Lung microvascular endothelial cell (primary cell): ENCODE measurements around the gene HSBP1. TPM values are rescaled to one million over a fixed set of nuclear protein-coding genes. Genes with fewer than 3 reads are reported as not detected.

Source experiments
- DNase-seq, 2 donors: peaks; one replicate each; pipeline versions ENCODE4 v3.0.0 to v3.0.0-alpha.2; 2010; ENCODE audit warnings: low read depth in 2 of 2
- total RNA-seq: library from RNA; depleted of rRNA; stranded (reverse); fragments of >200 nt; gene quantifications from 2 replicates; pipeline ENCODE4 v1.2.1, GENCODE V29; 2014

HSBP1 gene
- total RNA-seq, 1 donor from 2014 or later: 126 TPM

DNA sequence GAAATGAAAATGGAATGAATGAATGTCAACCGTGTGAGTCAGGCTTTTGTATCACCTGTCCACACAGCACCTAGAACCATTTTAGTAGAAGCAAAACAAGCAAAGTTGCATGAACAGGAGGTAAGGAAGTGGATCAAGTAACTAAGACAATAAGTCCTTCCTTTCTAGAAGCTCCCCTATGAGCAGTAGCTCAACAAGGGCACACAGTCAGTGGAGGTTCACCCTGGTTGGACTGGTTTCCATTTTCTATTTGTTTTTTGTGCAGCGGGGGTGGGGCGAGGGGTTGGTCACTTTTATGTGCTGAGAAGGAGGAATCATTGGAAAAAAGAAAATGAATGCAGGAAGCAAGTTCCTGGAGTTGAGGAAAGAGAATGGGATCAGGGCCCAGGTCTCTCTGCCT is 4.0 kb upstream of the HSBP1 start:
- DNase-seq: peak in 1 of 2 donors; percentile 7

DNA sequence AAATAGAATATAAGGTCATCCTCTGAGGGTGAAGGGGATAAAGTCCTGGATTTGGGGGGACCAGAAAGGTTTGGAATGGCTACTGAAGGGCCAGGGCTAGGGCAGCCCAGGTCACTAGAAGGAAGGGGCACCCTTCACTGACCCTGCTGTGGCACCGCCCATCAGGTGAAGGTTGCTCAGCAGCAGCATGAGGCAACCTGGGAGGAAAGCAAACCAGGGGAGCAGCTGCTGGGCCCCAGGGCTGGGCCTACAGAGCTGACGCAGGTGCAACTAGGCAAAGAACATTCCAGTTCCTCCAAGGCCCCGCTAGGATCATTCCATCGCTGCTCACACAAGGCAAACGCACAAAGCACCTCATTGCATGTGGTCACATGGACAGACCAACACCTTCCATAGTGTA is 3.4 kb upstream of the HSBP1 start:
- DNase-seq: no peak

DNA sequence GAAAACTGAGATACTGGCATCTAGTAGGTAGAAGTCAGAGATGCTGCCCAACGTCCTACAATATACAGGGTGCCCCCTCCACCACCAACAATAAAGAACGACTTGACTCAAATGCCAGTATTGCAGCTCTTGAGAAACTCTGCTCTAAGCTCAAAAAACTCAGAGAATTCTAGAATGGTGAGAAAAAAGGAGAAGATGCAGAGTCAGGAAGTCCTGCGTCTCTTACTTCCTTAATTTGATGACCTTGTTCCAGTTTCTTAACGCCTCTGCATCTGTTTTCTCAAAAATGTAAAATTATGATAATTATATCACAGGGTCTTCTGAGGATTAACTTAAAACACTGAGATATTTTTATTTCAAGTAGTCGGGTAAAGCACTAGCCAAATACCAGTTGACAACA is 1.7 kb upstream of the HSBP1 start:
- DNase-seq: no peak

DNA sequence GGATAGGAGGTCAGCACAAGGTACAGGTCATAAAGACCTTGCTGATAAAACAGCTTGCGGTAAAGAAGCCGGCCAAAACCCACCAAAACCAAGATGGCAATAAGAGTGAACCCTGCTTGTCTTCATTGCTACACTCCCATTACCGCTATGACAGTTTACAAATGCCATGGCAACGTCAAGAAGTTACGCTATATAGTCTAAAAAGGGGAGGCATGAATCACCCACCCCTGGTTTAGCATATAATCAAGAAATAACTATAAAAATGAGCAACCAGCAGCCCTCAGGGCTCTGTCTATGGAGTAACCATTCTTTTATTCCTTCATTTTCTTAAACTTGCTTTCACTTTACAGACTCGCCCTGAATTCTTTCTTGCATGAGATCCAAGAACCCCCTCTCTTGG is 1.0 kb upstream of the HSBP1 start:
- DNase-seq: no peak

DNA sequence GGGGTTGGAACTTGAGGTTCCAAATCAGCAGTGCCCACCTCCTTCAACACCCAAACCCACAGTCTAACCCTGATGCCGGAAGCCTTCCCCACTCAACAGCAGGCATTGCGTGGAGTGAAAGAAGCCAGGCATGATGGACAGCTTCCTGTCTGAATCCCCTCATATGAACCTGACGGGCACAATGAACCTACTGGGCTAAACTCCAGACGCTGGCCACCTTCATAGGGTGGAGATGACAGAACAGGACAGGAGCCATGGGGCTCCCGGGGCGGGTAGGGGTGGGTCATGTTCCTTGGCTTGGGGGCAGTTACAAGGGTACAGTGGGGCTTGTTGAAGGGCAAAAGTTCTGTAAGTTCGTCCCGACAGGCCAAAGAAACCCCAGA is 460 bp upstream of the HSBP1 start:
- DNase-seq: no peak

DNA sequence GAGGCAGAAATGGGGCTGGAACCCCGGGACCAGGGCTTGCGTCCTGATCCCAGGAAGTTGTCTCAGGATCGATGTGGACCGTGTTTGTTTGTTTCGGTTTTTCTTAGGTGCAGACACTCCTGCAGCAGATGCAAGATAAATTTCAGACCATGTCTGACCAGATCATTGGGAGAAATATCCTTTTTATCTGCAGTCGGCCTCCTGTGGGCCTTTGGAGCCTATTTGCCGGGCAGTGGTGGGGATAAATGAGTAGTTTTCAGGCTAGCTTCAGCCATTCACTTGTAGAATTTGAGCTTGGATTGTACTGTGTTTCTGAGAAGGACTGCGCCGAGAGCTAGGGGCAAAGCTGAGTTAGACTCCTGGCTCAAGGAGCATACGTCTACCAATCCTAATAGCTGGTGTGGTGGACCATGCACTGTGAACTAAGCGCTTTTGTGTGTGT is 816 bp downstream of the HSBP1 start:
- DNase-seq: no peak

DNA sequence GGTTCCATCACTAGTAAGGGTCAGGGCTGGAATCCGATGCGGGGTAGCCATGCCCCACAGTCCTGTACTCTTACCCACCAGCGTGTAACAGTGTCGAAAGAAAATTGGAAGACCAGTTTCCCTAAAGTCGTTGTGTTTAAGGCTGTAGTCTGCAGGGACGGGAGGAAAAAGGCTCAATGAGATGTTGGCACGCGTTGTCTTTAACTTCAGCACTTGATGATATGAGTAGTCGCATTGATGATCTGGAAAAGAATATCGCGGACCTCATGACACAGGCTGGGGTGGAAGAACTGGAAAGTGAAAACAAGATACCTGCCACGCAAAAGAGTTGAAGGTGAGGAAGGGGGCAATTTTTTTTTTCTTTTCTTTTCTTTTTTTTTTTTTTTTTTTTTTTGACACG is 1.3 kb downstream of the HSBP1 start:
- DNase-seq: no peak

DNA sequence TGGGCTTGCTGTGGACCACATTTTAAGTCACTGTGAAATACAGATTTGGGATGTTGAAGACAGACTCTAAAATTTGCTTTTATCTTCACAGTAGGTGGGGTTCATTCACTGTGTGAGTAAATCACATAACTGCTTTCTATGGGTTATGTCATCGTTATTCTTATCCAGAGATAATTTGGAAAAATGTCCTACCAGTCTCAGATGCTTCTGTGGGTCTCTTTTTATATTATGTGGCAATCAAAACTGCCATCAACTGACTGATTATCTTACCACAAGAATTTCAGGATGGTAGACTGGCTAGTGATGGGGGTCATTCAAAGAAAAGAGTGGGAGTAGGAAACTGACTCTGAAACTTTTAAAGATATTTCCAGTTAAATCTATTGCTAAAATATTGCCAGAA is 3.1 kb downstream of the HSBP1 start:
- no peak for DNase-seq

DNA sequence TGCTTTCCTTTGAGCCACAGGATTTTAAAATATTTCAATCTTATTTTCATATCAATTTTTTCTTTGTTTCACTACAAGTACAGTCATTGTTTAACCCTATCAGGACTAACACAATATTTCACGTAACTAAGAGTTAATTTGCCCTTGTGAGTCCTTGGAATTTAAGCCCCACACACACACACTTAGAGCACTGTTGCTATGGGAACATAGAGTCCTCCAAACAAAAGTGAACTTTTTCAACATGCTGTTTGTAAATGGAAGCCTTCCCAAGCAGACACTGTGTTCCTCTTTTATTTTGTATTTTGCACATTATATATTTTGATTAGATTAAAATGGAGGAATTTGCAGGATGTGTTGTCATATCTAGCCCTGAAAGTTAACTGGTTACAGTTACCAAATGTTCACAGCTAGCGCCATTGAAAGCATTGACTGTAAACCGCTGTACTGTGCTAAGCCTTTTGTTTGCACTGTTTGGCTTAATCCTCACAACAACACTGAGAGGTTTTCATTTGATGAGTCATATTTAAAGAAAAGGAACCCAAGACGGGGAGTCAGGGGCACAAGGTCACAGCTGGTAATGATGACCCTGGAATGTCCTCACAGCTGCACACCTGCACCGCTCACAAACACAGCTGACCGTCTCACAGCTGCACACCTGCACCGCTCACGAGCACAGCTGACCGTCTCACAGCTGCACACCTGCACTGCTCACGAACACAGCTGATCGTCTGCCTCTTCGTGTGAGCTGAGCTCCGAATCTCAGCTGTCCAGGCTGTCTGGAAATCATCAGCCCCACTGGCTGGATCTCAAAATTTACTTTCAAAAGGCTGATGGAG is 6.3 kb downstream of the HSBP1 start:
- peak; percentile 30 to 85 for DNase-seq

DNA sequence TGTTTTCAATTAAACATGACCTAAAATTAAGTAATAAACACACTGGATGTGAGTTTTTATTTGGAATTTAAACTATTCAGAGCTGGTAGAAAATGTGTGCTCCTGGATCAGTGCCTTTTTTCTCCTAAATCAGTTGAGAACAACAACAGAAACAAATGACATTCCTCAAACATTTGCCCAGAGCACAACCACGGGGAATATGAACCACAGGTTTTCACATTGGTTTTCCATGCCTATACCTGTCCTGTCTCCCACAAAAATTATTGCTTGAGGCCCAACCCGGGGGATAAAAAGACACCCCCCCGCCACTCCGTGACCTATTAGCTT is 6.8 kb downstream of the HSBP1 start:
- DNase-seq: no peak

DNA sequence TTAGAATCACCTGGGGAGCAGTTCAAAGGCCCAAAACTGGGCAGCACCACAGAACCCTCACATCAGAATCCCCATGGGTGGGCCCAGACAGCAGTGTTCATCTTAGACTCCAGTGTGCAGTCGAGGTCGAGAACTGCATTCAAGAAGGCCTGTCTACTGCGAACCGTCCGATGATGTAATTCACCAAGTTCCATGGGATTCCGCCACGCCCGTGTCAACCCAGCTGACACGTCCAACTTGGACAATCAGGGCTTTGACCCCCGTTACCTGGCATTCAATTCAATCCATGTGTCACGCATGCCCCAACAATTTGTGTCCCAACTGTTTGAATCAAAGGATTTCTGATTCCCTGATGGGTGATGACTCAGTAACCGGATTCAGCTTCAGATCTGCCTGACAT is 9.2 kb downstream of the HSBP1 start:
- no peak for DNase-seq

DNA sequence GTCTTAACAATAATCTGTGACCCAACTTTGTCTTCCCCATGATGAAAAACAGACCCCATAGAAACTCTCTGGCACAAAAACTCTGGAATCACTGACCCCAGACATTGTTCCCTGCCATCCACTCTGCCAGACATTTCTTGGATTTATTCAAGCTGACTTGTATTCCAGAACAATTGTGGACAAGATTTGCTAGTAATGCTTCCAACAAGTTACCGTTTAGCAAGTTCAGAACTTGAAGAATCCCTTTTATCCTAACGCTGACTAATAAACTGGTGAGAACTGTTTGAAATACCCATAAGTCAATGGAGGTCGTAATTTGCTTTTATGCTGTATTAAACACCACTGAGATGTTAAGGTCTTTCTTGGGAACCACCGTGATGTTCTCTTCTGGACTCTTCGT is 10.5 kb downstream of the HSBP1 start:
- DNase-seq: no peak

DNA sequence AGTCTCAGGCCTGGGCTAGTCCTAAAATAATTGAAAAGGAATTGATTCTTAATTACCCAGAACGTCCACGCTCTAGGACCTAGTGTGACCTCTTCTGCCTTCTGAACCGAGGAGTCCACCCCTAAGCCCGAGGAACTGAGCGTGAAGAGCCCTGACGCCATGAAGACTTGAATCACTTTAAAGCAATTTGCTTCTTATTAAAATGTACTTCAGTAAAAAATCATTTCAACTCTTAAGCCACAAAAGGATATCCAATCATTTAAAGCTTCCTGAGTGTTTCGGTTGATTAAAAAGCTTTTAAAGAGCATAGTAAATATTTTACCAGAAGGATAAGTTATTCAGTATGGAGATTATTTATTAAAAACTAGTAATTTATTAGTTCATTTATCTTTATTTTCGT is 11.6 kb downstream of the HSBP1 start:
- no peak for DNase-seq

DNA sequence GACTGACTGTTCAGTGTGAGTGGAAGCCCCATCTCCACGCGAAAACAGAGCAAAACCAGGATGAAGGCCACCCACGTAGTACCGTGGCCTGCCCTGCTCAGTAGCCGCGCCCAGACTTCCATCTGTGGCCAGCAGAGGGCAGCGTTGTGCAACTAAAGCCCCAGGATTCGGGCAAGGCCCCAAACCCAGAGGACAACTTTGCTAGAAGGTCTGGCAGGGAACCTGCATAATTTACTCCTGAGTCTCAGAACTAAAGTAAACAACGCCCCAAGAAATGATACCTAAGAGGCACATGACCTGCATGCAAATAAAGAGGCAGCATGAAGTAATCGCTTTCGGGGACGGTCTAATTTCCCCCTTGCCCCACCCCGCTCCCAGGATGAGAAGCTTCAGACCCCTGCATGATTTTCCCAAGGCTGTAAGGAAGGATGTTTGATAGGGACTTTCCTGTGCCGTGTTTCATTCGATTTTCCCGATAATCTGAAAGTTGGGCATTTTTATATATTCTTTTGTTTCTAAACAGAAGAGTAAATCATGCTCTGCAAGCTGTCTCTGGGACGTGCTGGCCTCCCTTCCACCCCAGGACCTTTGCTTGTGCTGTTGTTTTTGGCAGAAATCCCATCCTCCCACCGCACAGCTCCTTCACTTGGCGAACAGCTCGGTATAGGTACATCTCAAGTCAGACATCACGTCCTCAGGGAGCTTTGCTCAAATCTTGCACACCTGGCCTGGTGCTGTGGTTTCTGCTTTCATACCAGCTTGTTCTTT is 18.6 kb downstream of the HSBP1 start:
- DNase-seq: peak; percentile 63 to 74

DNA sequence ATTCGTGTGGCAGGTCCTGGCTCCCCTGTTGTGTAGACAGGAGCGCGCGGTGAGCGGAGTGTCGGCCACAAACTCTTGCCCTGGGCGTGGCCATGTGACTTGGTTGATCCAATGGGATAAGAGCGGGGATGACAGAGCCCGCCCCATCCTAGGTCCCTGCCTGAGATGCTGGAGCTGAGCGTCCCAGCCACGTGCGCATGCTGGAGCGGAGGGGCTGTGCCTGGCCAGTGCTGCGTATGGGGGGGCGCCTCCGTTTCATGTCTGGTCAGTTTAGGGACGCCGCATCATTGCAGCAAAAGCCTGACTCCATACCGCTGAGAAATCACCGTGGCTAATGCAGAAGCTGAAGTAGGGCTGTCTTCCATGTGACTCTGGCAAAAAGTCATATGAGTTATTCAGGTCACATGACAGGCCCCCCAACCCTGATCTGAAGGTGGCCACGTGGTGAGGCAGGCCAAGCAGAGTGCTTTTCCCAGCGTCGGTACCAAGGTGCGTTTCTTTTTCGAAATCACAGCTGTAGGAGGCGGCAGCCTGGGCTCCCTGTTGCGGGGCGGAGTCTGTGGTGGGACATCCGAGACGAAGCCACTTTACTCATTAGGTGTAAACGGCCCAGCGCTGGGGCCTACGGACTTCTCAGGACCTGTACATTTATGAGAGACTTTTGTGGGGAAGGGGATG is 22.5 kb downstream of the HSBP1 start:
- DNase-seq: no peak

DNA sequence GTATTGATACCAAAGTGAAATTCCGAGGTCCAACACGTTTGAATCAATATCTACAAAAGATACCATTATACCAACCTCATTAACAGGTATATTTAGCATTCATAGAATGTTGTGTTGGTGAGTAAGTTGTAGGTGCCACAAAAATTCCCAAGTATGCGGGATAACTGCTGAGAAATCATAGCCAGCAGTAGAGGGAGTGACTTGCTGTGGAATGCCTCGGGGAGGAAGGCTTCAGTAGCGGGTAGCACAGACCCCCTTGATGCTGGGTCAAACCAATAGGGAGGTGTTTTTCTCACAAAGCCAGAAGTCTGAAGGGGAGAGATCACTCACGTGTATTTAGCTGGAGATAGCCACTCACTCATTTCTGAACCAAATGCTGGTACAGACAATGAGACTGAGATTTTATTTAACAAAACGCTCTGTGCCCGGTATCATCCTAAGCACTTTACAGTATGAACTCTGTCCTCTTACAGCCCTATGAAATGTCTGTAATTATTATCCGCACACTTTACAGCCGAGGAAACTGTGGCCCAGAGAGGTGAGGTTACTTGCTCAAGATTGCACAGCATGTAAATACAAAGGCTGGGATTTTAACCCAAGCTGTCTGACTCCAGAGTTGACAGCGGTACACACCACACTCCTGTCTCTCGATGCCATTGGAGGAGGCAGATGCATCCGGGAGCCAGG is 23.1 kb downstream of the HSBP1 start:
- no peak for DNase-seq

DNA sequence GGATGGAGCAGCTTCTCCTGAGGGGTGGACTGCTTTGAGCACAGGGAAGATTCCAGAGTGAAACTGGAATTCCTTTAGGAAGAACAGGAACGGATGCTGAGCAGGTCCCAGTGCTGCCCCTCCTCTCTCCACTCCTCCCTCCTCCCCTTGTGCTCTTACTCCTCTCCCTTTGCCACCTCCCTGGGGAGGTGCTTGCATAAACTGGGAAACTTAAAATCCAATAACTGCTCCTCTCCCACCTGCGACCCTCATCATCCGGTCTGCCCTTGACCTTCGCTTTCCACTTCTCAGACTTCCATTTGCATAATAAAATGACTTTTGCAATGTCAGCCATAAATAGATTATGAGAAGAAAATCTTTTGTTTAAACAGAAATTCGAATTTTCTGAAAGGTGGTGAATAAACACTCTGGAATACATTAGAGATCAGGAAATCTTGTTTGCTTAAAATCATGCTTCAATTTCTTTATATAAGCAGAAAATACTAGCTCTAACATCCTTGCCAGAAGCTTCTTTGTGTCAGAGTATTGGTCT is 23.7 kb downstream of the HSBP1 start:
- no peak for DNase-seq

DNA sequence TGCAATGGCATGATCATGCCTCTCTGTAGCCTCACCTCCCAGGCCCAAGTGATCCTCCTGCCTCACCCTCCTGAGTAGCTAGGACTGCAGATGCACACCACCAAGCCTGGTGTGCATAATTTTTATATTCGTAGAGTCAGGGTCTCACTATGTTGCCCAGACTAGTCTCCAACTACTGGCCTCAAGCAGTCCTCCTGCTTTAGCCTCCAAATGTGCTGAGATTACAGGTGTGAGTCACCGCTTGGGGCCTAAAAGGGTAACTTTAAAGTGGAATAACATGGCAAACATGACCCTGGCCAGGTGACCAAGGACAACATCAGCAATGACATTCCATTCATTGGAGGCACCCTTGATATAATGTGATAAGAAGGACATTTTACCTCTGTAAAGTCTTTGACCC is 26.1 kb downstream of the HSBP1 start:
- no peak for DNase-seq

DNA sequence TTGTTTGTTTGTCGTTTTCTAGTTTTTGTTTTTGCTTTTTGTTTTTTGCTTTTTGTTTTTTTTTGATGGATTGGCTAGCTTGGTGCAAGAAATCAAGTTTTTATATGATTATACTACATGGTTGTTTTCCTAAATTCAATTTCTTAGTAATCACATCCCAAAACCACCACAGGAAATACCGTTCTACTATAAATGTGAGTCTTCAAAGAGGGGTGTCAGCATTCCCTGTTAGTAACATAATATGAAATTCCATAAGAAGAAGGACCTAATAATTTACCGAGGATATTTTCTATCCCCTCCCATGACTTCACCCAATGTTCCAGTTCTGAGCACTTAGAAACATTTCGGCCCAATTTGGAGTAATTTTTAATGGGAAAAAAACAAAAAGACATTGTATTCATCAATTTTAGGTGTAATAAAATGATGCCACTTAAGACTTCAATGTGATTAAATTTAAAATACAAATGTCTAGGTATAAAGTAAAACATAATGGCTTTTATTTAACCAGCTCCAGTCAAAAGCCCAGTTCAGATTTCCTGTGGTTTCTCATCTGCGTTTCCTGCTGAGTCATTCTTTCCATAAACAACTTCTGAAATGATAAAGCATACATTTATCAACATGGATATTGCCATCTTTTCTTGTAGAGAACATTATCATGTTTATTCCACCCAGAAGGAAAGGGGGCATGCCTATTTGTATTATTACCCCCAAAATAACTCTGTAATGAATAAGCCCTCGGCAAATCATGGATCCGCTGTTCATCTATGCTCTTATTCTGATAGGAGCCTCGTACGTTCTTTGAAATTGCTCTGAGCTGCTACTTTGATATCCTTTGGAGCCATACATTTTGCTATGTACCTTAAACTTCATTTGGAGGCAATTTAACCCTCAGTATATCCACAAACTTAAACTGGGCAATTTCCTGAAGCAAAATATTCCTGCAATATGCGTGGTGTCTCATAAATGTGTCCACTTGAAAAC is 28.1 kb downstream of the HSBP1 start:
- peak; percentile 89 to 90 for DNase-seq

DNA sequence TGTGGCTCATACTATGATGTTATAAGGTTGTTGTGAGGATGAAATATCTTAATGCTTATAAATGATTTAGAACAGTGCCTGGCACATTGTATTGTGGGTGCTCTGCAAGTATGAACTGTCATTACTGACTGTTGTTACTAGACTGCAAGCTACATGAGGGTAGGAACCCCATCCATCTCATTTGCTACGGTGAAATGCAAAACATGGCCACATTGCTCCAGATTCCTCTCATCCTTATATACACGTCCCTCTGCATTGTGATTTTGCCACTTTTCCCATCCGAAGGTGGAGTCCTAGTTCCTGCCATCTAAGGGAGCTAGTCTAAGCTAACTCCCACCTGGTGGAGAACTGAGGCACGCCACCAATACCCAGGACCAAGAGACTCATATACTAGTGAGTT is 29.8 kb downstream of the HSBP1 start:
- DNase-seq: no peak

DNA sequence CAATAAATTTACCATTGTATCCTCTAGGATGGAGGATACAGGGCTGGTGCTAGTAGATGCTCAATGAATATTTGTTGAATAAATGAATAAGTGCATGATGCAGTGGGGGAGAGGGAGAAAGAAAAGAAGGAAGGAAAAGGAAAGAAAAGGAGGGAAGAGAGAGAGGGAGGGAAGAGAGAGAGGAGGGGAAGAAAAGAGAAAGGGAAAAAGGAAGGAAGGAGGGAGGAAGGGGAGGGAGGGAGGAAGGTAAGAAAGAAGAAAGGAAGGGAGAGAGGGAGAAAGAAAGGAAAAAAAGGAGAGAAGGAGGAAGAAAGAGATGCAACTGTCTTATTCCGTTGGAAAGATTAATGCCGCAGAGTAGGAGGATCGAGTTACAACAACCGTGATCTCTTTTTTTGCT is 30.4 kb downstream of the HSBP1 start:
- DNase-seq: no peak
